ENCODE data around the gene HIGD2A. TPM values are rescaled to one million over a fixed set of nuclear protein-coding genes. Genes with fewer than 3 reads are reported as not detected.

HIGD2A gene
- total RNA-seq, 2 experiments from 2014 or later: 154 to 155 TPM

DNA sequence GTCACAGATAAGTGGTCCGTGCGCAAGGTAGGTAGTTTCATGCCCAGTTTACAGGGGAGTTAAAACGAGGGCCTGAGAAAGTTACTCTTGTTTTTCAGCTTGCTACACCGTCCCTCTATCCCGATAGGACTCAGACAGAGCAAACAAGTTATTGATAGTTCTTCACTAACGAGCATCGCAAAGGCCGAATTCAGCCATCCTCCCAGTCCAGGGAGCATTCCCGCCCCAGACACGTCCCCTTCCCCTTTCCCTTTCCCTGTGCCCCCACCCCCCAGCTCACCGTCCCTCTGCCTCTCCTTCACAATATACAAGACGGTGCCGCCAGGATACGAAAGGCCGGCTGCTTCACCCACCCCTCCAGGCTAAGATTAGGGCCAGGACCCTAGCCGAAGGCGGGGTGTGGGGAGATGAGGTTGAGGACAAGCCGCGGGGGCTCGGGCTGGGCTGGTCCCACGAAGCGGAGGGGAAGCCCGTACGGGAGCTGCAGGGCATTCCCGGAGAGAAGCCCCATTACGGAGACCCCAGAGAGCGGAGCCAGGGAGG is 27.6 kb upstream of the HIGD2A start:
- Mint-ChIP-seq H3K4me3 (peak overlapping the region; percentile 99), H3K9me3 (no peaks in the 10 kb centered on the region), H3K36me3 (ENCODE audit: low read depth) (peaks cover 19% of the 10 kb centered on the region), H3K27me3 (ENCODE audit: low read depth) (no peaks in the 10 kb centered on the region), H3K27ac (peak overlapping the region; percentile 91), H3K4me1 (ENCODE audit: low read depth) (peaks cover 32% of the 10 kb centered on the region)
- intact Hi-C loops (cut with micrococcal nuclease): loop anchor here (1.0 to 5.0 kb wide), 7 partner anchors 28 to 839 kb away; partner anchors contain the start of genes FAF2, HRH2 and RNF44
- CTCF ChIA-PET: interaction anchor here (0.6 to 1.6 kb wide), 4 partner anchors 25 to 321 kb away, joined by 3 to 5 read pairs (median 3); no protein-coding TSS in a partner anchor
- peak; percentile 31 for DNase-seq

DNA sequence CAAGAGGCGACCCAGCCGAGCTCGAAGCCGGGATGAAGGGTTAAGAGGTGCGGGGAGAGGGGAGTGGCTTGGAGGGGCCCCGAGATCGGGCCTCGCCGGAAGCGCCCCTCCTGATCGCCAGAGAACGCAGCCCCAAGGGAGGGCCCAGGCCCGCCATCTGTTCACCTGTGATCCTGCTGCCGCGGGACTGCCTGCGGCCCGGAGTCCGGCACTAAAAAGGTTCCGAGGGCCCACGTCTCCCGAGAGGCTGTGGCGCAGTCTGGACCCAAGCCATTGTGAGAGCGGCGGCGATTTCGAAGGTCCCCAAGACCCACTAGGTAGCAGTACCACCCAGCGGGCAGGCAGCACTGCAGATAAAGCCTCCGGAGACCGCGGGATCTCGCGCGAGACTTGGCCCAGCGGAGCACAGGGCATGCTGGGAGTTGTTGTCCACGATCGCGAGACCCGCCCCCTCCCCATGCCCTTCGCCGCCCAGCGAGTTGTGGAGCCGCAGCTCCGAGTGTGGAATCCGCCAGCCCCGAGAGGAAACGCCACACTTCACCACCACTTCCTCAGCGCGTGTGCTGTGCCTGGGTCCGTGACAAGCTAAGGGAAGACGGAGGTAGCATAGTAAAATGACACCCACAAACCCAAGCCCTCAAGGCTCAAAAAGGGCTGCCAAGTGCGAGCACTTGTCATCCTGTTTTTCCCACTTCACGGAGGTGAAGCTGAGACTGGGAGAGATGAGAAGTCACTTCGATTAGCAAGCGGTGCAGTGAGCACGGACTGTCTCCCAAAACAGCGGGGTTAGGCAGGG is 26.9 kb upstream of the HIGD2A start, which contains the start of gene KIAA1191:
Gene KIAA1191 (minus strand): TSS at position 328 of the 796 bp plus-strand sequence. CDS start 2,256 bp downstream, outside the sequence.
- Mint-ChIP-seq H3K4me3 (peak within 1 kb of the TSS; percentile 99), H3K36me3 (ENCODE audit: low read depth) (peaks cover 19% of the 10 kb centered on the region), H3K27me3 (ENCODE audit: low read depth) (no peaks in the 10 kb centered on the region), H3K9me3 (no peaks in the 10 kb centered on the region), H3K4me1 (ENCODE audit: low read depth) (peaks cover 31% of the 10 kb centered on the region), H3K27ac (peak within 1 kb of the TSS; percentile 91)
- intact Hi-C loops (cut with micrococcal nuclease): loop anchor here (1.0 to 5.0 kb wide), 7 partner anchors 28 to 839 kb away; partner anchors contain the start of genes FAF2, HRH2 and RNF44
- peak; percentile 97 for DNase-seq
- CTCF ChIA-PET: interaction anchor here (0.6 to 1.6 kb wide), 5 partner anchors 24 to 212 kb away, joined by 3 to 5 read pairs (median 3); no protein-coding TSS in a partner anchor

DNA sequence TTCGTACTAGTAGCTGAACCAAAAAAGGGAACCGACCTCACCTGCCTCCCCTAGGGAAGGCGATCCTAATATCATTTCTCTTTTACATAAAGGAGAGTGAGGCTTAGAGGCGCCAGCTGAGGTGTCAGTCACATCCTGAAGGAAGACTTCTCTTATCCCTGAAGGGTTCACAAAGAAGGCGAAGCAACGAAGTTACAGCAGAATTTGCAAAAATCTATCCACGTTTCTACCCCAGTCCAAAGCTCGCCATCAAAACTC is 26.4 kb upstream of the HIGD2A start:
- Mint-ChIP-seq H3K4me3 (peak overlapping the region; percentile 99), H3K36me3 (ENCODE audit: low read depth) (peaks cover 20% of the 10 kb centered on the region), H3K27ac (no peak overlapping the region), H3K4me1 (ENCODE audit: low read depth) (peaks cover 32% of the 10 kb centered on the region), H3K9me3 (no peaks in the 10 kb centered on the region), H3K27me3 (ENCODE audit: low read depth) (no peaks in the 10 kb centered on the region)
- CTCF ChIA-PET: interaction anchor here (0.6 to 1.6 kb wide), 5 partner anchors 24 to 211 kb away, joined by 3 to 5 read pairs (median 3); no protein-coding TSS in a partner anchor
- DNase-seq: no peak
- intact Hi-C loops (cut with micrococcal nuclease): loop anchor here (5.0 kb wide), 2 partner anchors 705 to 840 kb away; partner anchors contain the start of gene HRH2

DNA sequence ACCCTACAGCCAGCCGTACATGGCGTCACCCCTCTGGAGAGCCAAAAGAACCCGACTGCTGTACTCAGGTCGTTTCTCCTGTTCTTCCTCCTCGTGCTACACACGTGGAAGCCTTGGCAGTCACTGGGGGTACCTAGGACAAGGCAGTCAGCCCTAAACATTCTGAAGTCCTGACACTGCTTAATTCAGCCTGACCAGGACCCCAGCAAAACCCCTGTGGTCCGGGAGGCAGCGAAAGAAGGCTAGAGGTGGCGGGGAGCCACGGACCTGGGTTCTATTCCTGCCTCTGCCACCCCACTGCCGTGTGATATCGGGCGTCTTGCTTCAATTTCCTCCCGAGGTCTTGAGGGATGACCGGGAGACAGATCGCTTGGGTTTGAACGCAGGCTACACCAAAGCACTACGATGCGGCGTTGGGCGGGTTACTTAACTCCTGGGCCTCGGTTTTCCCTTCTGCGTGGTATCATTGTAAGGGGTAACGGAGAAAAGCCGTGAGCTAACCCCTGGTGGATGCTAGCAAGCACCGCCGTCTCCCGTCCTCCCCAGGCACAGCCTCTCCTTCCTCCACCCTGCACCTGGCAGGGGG is 23.7 kb upstream of the HIGD2A start:
- Mint-ChIP-seq H3K36me3 (ENCODE audit: low read depth) (peaks cover 4% of the 10 kb centered on the region), H3K27me3 (ENCODE audit: low read depth) (no peaks in the 10 kb centered on the region), H3K9me3 (no peaks in the 10 kb centered on the region), H3K4me1 (ENCODE audit: low read depth) (peaks cover 15% of the 10 kb centered on the region), H3K4me3 (peak overlapping the region; percentile 68), H3K27ac (no peak overlapping the region)
- CTCF ChIA-PET: no interaction called here
- peak; percentile 48 for DNase-seq
- intact Hi-C loops (cut with micrococcal nuclease): loop anchor here (5.0 kb wide), 3 partner anchors 708 to 1767 kb away; partner anchors contain the start of genes HRH2 and RMND5B

DNA sequence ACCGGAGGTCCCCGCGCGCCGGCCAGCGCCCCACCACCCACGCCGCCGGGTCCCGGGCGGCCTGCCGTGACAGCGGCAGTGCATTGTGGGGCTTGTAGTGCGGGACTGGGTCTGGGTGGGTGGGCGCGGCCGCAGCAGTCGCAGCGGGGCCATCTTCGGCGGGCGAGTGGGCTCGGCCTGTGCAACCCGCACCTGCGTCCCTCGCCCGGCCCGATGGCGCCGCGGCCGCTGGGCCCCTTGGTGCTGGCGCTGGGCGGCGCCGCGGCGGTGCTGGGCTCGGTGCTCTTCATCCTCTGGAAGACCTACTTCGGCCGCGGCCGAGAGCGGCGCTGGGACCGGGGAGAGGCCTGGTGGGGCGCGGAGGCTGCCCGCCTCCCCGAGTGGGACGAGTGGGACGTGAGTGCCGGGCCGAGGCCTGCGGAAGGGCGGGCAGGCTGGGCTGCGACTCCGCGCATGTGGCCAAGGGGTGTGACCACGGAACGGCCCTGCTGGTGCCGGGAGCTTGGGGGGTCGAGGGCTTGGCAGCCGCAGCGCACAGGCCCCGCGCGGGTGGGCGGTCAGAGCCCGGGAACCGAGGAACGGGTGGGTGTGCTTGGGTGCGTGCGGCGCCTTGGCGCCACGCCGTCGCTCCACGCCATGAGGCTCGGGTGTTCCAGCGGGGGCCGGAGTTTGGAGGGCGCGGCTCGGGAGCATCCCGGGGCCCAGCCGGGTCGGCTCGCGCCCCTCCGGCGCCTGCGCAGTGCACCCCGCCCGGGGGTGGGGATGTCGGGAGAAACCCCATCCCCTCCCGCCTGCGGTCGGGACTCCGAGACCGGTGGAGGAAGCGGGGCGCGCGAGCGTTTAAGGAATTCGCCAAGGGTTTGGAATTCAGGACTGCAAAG is 23.0 kb upstream of the HIGD2A start, which contains the start of gene ARL10:
Gene ARL10 (plus strand): TSS at position 137 of the 881 bp plus-strand sequence. CDS start 77 bp downstream, at position 214.
- no peaks in the 10 kb centered on the region for H3K9me3 Mint-ChIP-seq
- intact Hi-C loops (cut with micrococcal nuclease): loop anchor here (5.0 kb wide), 1 partner anchor 1767 kb away; the partner anchor contains the start of gene RMND5B

DNA sequence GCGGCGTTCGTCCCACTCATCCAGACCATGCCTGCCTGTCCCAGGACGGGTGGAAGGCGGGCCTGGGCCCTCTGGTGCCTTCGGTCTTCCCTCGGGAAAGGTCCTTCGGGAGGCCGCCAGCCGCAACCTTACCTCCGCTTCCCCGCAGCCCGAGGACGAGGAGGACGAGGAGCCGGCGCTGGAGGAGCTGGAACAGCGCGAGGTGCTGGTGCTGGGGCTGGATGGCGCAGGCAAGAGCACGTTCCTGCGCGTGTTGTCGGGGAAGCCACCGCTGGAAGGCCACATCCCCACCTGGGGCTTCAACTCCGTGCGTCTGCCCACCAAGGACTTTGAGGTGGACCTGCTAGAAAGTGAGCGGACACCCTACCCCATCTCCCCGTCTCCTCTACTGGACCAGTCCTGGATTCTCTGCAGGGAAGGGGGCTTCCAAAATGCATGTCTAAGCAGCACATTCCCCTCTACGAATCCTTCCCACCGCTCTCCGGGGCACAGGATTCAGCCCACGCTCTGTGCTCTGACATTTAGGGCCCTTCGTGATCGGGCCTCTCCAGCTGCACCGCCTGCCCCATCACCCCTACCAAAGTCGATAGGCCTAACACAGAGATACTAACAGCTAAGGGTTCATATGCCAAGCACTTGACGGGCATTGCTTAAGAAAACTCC is 22.2 kb upstream of the HIGD2A start:
- no peak for DNase-seq
- peaks cover 15% of the 10 kb centered on the region for H3K4me1 Mint-ChIP-seq (ENCODE audit: low read depth)
- no peak overlapping the region for H3K27ac Mint-ChIP-seq
- H3K4me3 Mint-ChIP-seq: peak overlapping the region; percentile 58
- peaks cover 5% of the 10 kb centered on the region for H3K36me3 Mint-ChIP-seq (ENCODE audit: low read depth)
- CTCF ChIA-PET: interaction anchor here (0.6 kb wide), 1 partner anchor 123 kb away, joined by 5 read pairs; no protein-coding TSS in a partner anchor
- H3K9me3 Mint-ChIP-seq: no peaks in the 10 kb centered on the region
- intact Hi-C loops (cut with micrococcal nuclease): loop anchor here (5.0 kb wide), 1 partner anchor 1766 kb away; the partner anchor contains the start of gene RMND5B
- H3K27me3 Mint-ChIP-seq (ENCODE audit: low read depth): no peaks in the 10 kb centered on the region

More for the DNA sequence above, 23.0 kb upstream of the HIGD2A start, which contains the start of gene ARL10:
- peak; percentile 24 for DNase-seq
- H3K36me3 Mint-ChIP-seq (ENCODE audit: low read depth): peaks cover 3% of the 10 kb centered on the region
- no peaks in the 10 kb centered on the region for H3K27me3 Mint-ChIP-seq (ENCODE audit: low read depth)
- CTCF ChIA-PET: no interaction called here
- H3K4me3 Mint-ChIP-seq: peak within 1 kb of the TSS; percentile 68
- H3K27ac Mint-ChIP-seq: no peak within 1 kb of the TSS
- H3K4me1 Mint-ChIP-seq (ENCODE audit: low read depth): peaks cover 15% of the 10 kb centered on the region

DNA sequence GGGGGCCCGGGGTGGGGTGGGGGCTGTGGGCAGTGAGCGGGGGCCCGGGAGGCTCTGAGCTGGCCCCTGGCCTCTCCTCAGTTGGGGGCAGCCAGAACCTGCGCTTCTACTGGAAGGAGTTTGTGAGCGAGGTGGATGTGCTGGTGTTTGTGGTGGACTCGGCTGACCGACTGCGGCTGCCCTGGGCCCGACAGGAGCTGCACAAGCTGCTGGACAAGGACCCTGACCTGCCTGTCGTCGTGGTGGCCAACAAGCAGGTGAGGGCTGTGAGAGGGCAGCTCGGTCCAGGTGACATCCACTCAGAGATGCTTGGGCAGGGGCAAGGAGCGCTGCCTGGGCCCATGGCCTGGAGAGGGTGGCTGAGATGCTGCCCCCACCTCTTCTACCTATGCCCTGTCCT is 19.8 kb upstream of the HIGD2A start:
- Mint-ChIP-seq H3K4me1 (ENCODE audit: low read depth) (peaks cover 5% of the 10 kb centered on the region), H3K9me3 (no peaks in the 10 kb centered on the region), H3K36me3 (ENCODE audit: low read depth) (peaks cover 5% of the 10 kb centered on the region), H3K27me3 (ENCODE audit: low read depth) (no peaks in the 10 kb centered on the region), H3K27ac (no peak overlapping the region), H3K4me3 (no peak overlapping the region)
- intact Hi-C loops (cut with micrococcal nuclease): loop anchor here (5.0 kb wide), 1 partner anchor 1764 kb away; the partner anchor contains the start of gene RMND5B
- DNase-seq: no peak
- CTCF ChIA-PET: no interaction called here

DNA sequence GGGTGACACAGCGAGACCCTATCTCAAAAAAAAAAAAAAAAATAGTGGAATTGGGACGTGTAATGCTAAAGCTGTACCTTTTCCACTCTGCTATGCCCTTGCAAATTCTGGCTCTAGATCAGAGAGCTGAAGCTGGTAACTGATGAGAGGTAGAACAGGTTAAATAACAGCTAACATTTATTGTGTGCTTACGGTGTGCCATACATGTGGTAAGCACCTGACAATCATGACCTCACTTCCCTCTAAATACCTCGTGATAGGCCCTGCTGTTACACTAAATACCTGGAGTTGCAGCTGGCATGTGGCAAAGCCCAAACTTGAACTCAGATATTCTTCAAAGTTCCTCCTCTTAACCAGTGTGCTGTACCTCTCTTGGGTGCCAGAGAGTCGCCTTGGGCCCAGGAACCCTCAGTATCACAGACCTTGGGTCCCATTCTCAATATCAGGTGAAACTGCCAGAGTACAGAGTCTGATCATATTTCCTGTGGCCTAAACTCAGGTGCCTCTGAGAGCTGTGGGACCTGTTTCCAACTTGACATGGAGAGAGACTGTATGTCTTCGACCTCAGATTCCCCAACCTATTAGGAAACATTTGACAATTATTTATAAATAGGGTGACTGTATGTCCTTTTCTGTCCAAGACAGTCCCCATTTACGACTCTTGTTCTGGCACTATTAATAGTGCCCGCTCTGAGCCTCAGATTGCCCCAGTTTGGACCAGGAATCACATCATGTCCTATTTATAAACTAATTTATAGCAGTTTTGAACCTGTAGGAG is 18.4 kb upstream of the HIGD2A start:
- H3K27ac Mint-ChIP-seq: no peak overlapping the region
- CTCF ChIA-PET: interaction anchor here (1.2 kb wide), 1 partner anchor 12 kb away, joined by 3 read pairs; no protein-coding TSS in a partner anchor
- no peak overlapping the region for H3K4me3 Mint-ChIP-seq
- H3K4me1 Mint-ChIP-seq (ENCODE audit: low read depth): peaks cover 3% of the 10 kb centered on the region
- peaks cover 5% of the 10 kb centered on the region for H3K36me3 Mint-ChIP-seq (ENCODE audit: low read depth)
- no peaks in the 10 kb centered on the region for H3K27me3 Mint-ChIP-seq (ENCODE audit: low read depth)
- no peak for DNase-seq
- no peaks in the 10 kb centered on the region for H3K9me3 Mint-ChIP-seq
- intact Hi-C loops (cut with micrococcal nuclease): loop anchor here (5.0 kb wide), 1 partner anchor 1762 kb away; the partner anchor contains the start of gene RMND5B

DNA sequence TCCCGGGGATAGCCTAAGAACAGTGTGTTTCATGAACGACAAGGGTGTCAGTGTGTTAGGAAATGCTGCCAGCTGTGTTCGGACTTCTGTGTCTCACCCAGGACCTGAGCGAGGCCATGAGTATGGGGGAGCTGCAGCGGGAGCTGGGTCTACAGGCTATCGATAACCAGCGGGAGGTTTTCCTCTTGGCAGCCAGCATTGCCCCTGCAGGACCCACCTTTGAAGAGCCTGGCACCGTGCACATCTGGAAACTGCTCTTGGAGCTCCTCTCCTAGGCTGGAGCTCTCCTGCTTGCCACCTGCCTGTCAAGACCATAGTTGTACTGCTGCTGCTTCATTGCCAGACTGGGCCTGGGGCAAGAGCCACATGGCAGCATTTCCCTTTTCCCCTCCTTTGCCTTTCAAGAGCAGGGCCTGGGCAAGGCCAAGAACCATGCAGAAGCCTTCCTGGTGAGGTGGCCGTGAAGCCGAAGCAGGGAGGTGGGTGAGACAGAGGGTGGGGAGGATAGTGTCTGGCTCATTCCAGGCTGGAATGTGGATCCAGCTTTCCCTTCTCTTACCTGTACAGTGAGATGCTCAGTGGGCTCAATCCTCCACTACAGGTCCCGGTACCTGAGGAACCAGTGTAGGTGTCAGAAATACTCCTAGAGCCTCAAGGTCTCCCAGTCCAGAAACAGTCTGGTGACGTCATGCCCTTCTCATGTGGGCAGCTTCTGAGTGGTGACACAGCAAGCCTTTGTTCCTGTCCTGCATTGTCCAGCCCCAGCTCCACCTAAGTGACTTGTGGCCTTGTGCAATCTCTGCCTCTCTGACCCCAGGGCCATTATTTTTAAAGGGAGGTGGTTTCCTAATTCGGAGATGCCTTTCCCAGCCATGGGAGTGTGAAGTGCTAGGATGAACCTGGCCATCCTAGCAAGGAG is 16.7 kb upstream of the HIGD2A start:
- DNase-seq: no peak
- intact Hi-C loops (cut with micrococcal nuclease): no loop called here
- Mint-ChIP-seq H3K27ac (no peak overlapping the region), H3K4me1 (ENCODE audit: low read depth) (no peaks in the 10 kb centered on the region), H3K9me3 (no peaks in the 10 kb centered on the region), H3K27me3 (ENCODE audit: low read depth) (no peaks in the 10 kb centered on the region), H3K36me3 (ENCODE audit: low read depth) (peaks cover 8% of the 10 kb centered on the region), H3K4me3 (no peak overlapping the region)
- CTCF ChIA-PET: interaction anchor here (1.1 kb wide), 1 partner anchor 14 kb away, joined by 3 read pairs; no protein-coding TSS in a partner anchor

Measured in activated naive CD4-positive, alpha-beta T cell treated with anti-CD3 and anti-CD28 coated beads for 36 hours (primary cell).